NCI-H446 treated with DMSO at 0.1 percent for 48 hours (cell line): ENCODE results near the gene MST1.

Source experiments
- DNase-seq: peaks from one replicate; lab custom pipeline; 2025; lab: John Stamatoyannopoulos, UW

Gene MST1

GRCh38 chr3:49634736-49635135, 54.5 kb downstream of the MST1 start:
- DNase-seq, result no peak
